B cell (primary cell): ENCODE data around the gene EIF4G1. TPM values are rescaled to one million over a fixed set of nuclear protein-coding genes. Genes with fewer than 3 reads are reported as not detected.
A peak's percentile ranks its signal among the peaks of the same experiment; 100 is the strongest.

ENCODE experiments used
- ATAC-seq: fragments of 200-7000 bp; cut with Tn5 transposase; one replicate; pipeline ENCODE4 v1.10.0; 2021; ENCODE audit warnings: low read depth, mild to moderate bottlenecking, moderate number of reproducible peaks, moderate library complexity
- CTCF ChIA-PET: fragments of 350-600 bp; sonication (Branson Sonifier 250); formaldehyde crosslinking; loops from one replicate; lab custom pipeline; 2021; ENCODE audit warnings: antibody characterized with exemption, inconsistent platforms; lab: Charles Lee
- POLR2A ChIA-PET: fragments of 350-600 bp; sonication (Branson Sonifier 250); formaldehyde crosslinking; loops from one replicate; lab custom pipeline; 2021; ENCODE audit warnings: antibody characterized with exemption; lab: Charles Lee
- DNase-seq: peaks from one replicate; pipeline ENCODE4 v3.0.0; 2013
- H2AFZ ChIP-seq: 2 replicates; pipeline ENCODE4 v1.6.1; 2012; ENCODE audit warnings: mild to moderate bottlenecking, low read depth, low read length; ENCODE audit not compliant: insufficient read depth, poor library complexity, severe bottlenecking
- H3K27ac ChIP-seq, 2 donors: 1 replicate in 1 of 2; 2 replicates in 1 of 2; pipeline ENCODE4 v1.5.1; 2012 to 2013; ENCODE audit warnings: low read length in 2 of 2, mild to moderate bottlenecking in 2 of 2, moderate library complexity in 1 of 2
- H3K27me3 ChIP-seq, 4 experiments: fragments of 200-600 bp in 1 of 4; sonication (generic) in 1 of 4; replicated peaks in 1 of 4; 1 replicate in 2 of 4; 2 replicates in 2 of 4; pipeline versions ENCODE4 v1.6.1 to v1.7.0; 2013 to 2016; ENCODE audit warnings: low read length in 3 of 4, mild to moderate bottlenecking in 2 of 4, mixed read lengths in 1 of 4, moderate library complexity in 1 of 4; ENCODE audit not compliant: insufficient read depth in 4 of 4, control insufficient read depth in 3 of 4; ENCODE audit errors: control extremely low read depth in 1 of 4
- H3K36me3 ChIP-seq, 2 experiments: replicated peaks in 1 of 2; 1 replicate in 1 of 2; 2 replicates in 1 of 2; pipeline versions ENCODE4 v1.6.1 to v1.7.1; 2013; ENCODE audit warnings: low read length in 1 of 2; ENCODE audit not compliant: insufficient read depth in 2 of 2, control insufficient read depth in 1 of 2; ENCODE audit errors: control extremely low read depth in 1 of 2, extremely low read depth in 1 of 2
- H3K4me1 ChIP-seq, 2 donors: fragments of 200-600 bp in 1 of 2; sonication (generic) in 1 of 2; 1 replicate in 1 of 2; 2 replicates in 1 of 2; pipeline versions ENCODE4 v1.5.1 to v1.6.1; 2013 to 2017; ENCODE audit warnings: low read length in 2 of 2; ENCODE audit not compliant: control insufficient read depth in 2 of 2, insufficient read depth in 2 of 2
- H3K4me2 ChIP-seq: replicated peaks from 2 replicates; pipeline ENCODE3; 2012; ENCODE audit warnings: mild to moderate bottlenecking, low read depth, low read length; ENCODE audit not compliant: poor library complexity, severe bottlenecking
- H3K4me3 ChIP-seq, 5 experiments: fragments of 200-600 bp in 1 of 5; sonication (generic) in 1 of 5; 1 replicate in 3 of 5; 2 replicates in 2 of 5; pipeline versions ENCODE4 v1.5.1 to v1.7.0; 2011 to 2016; ENCODE audit warnings: low read length in 4 of 5, mild to moderate bottlenecking in 4 of 5, low read depth in 2 of 5, control low read depth in 1 of 5, moderate library complexity in 1 of 5; ENCODE audit not compliant: insufficient read depth in 1 of 5; ENCODE audit errors: control extremely low read depth in 1 of 5, extremely low read depth in 1 of 5
- H3K79me2 ChIP-seq: fragments of 200-600 bp; sonication (generic); one replicate; pipeline ENCODE4 v1.6.0; 2016; ENCODE audit warnings: low read length; ENCODE audit not compliant: control insufficient read depth, insufficient read depth
- H3K9ac ChIP-seq: fragments of 200-600 bp; sonication (generic); 2 replicates; pipeline ENCODE4 v1.6.1; 2017; ENCODE audit warnings: mild to moderate bottlenecking, low read length, moderate library complexity
- H3K9me3 ChIP-seq, 3 donors: one replicate each; pipeline versions ENCODE4 v1.6.1 to v1.7.1; 2013; ENCODE audit warnings: low read length in 2 of 3; ENCODE audit not compliant: control insufficient read depth in 2 of 3, insufficient read depth in 1 of 3; ENCODE audit errors: control extremely low read depth in 1 of 3
- H4K20me1 ChIP-seq: 2 replicates; pipeline ENCODE4 v1.6.0; 2012; ENCODE audit warnings: mild to moderate bottlenecking, low read length; ENCODE audit not compliant: insufficient read depth, control insufficient read depth, poor library complexity, severe bottlenecking
- H3K27ac Mint-ChIP-seq: one replicate; pipeline ENCODE4 v1.8.0; 2021; ENCODE audit warnings: mixed read lengths
- H3K27me3 Mint-ChIP-seq: one replicate; pipeline ENCODE4 v1.8.0; 2021; ENCODE audit warnings: mixed read lengths
- H3K4me1 Mint-ChIP-seq: one replicate; pipeline ENCODE4 v1.8.0; 2021; ENCODE audit warnings: mixed read lengths
- H3K4me3 Mint-ChIP-seq: one replicate; pipeline ENCODE4 v1.8.0; 2021; ENCODE audit warnings: mixed read lengths
- H3K9me3 Mint-ChIP-seq: one replicate; pipeline ENCODE4 v1.8.0; 2022; ENCODE audit warnings: mixed read lengths; ENCODE audit not compliant: insufficient read depth
- EZH2 ChIP-seq: IDR thresholded peaks from 2 replicates; pipeline ENCODE4 v1.6.1; 2012; ENCODE audit warnings: borderline replicate concordance, low read depth, mild to moderate bottlenecking, moderate library complexity, low read length; ENCODE audit not compliant: insufficient read depth, poor library complexity, severe bottlenecking
- WGBS: methylation state at CpG from one replicate; pipeline ENCODE4 v1.1.5; 2013; ENCODE audit warnings: missing lambda C conversion rate; ENCODE audit not compliant: insufficient coverage; 5-methylcytosine and 5-hydroxymethylcytosine counted together
- intact Hi-C: fragments of 100-400 bp; cut with micrococcal nuclease; formaldehyde crosslinking; loops from one replicate; pipeline ENCODE4 v1.10.0; 2022
- polyA plus RNA-seq: library from polyadenylated mRNA; depleted of rRNA; stranded (reverse); fragments of >200 nt; gene quantifications from 2 replicates; pipeline ENCODE4 v1.2.3, GENCODE V29; 2012
- total RNA-seq, 2 donors: library from RNA; stranded (reverse); fragments of 120-200 nt in 1 of 2; gene quantifications; 1 replicate in 1 of 2; 2 replicates in 1 of 2; pipeline versions ENCODE4 v1.2.3 to v1.2.4, GENCODE V29; 2013 to 2022
- TF ChIP-seq, protein P1 (sequence below): fragments of 200-600 bp; IDR thresholded peaks from one replicate; pipeline ENCODE4 v1.8.0; 2022; ENCODE audit warnings: antibody characterized with exemption, mild to moderate bottlenecking

The EIF4G1 gene
- total and polyA plus RNA-seq, 2 donors (not counting 1 experiment from before 2014, with no cell fraction given), result 65.8 to 160 TPM

DNA sequence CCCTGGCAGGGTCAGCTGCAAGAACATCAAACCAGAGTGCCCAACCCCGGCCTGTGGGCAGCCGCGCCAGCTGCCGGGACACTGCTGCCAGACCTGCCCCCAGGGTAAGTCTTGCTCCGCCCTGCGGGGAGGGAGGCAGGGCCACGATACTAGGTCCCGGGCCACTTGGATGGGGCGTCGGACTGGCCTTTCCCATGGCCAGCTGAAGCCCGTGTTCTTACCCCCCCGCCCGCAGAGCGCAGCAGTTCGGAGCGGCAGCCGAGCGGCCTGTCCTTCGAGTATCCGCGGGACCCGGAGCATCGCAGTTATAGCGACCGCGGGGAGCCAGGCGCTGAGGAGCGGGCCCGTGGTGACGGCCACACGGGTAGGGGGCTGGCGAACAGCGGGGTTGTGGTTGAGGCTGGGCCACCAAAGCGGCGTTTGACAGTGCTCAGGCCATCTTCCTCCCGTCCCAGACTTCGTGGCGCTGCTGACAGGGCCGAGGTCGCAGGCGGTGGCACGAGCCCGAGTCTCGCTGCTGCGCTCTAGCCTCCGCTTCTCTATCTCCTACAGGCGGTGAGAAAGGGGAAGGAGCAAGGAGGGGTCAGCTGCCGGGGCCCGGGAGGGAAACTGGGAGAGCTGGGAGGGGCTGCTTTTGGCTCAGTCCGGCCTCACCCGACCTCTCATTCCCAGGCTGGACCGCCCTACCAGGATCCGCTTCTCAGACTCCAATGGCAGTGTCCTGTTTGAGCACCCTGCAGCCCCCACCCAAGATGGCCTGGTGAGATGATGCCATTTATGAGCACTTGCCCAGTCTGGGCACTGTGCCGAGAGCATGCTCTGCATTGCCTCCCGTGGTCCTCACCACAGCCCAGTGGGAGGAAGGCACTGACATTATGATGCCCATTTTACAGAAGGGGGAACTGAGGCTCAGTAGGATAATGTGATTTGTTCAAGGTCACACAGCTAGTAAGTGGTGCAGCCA is 67.1 kb downstream of the EIF4G1 start:
- Histone ChIP-seq H3K36me3 (no peaks in the 10 kb centered on the region), H2AFZ (peak overlapping the region; percentile 69), H3K9me3 (peaks cover 0 to 5% (median 0%) of the 10 kb centered on the region in 3 donors), H3K4me3 (peak overlapping the region in 3 of 5 experiments; percentile 27 to 48 (median 39)), H4K20me1 (no peaks in the 10 kb centered on the region), H3K9ac (peak overlapping the region; percentile 60), H3K79me2 (no peaks in the 10 kb centered on the region), H3K4me2 (peak overlapping the region; percentile 76), H3K4me1 (peaks cover 13 to 15% of the 10 kb centered on the region in 2 donors), H3K27ac (no peak overlapping the region), H3K27me3 (peaks cover 0 to 67% (median 25%) of the 10 kb centered on the region in 4 experiments)
- Mint-ChIP-seq H3K27ac (no peak overlapping the region), H3K27me3 (peaks cover 63% of the 10 kb centered on the region), H3K9me3 (no peaks in the 10 kb centered on the region), H3K4me1 (peaks cover 18% of the 10 kb centered on the region), H3K4me3 (peak overlapping the region; percentile 79)
- DNase-seq, result peak; percentile 51
- intact Hi-C loops, result no loop called here
- 9% methylated on average over 49 of the region's 55 CpGs for WGBS
- POLR2A ChIA-PET, result no interaction called here
- CTCF ChIA-PET, result interaction anchor here (1.0 to 1.6 kb wide), 2 partner anchors 10 to 37 kb away, joined by 3 to 5 read pairs; no protein-coding TSS in a partner anchor
- peak; percentile 8 for ATAC-seq
- peak; percentile 87 for TF ChIP-seq EZH2
- TF ChIP-seq, protein P1, sequence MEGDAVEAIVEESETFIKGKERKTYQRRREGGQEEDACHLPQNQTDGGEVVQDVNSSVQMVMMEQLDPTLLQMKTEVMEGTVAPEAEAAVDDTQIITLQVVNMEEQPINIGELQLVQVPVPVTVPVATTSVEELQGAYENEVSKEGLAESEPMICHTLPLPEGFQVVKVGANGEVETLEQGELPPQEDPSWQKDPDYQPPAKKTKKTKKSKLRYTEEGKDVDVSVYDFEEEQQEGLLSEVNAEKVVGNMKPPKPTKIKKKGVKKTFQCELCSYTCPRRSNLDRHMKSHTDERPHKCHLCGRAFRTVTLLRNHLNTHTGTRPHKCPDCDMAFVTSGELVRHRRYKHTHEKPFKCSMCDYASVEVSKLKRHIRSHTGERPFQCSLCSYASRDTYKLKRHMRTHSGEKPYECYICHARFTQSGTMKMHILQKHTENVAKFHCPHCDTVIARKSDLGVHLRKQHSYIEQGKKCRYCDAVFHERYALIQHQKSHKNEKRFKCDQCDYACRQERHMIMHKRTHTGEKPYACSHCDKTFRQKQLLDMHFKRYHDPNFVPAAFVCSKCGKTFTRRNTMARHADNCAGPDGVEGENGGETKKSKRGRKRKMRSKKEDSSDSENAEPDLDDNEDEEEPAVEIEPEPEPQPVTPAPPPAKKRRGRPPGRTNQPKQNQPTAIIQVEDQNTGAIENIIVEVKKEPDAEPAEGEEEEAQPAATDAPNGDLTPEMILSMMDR, result no peak
